GM18499 (cell line): ENCODE measurements around the gene LRMDA.
"Not testable (repeated sequence)": the region's sequence is repeated elsewhere in the genome, so short reads cannot be mapped to it uniquely, and the experiment has no call there.

Experiments
- ATAC-seq: cut with Tn5 transposase; IDR thresholded peaks from one replicate; pipeline ENCODE4 v1.9.1; 2021; ENCODE audit warnings: moderate number of reproducible peaks; ENCODE audit not compliant: insufficient read depth, unreplicated experiment

The LRMDA gene

DNA sequence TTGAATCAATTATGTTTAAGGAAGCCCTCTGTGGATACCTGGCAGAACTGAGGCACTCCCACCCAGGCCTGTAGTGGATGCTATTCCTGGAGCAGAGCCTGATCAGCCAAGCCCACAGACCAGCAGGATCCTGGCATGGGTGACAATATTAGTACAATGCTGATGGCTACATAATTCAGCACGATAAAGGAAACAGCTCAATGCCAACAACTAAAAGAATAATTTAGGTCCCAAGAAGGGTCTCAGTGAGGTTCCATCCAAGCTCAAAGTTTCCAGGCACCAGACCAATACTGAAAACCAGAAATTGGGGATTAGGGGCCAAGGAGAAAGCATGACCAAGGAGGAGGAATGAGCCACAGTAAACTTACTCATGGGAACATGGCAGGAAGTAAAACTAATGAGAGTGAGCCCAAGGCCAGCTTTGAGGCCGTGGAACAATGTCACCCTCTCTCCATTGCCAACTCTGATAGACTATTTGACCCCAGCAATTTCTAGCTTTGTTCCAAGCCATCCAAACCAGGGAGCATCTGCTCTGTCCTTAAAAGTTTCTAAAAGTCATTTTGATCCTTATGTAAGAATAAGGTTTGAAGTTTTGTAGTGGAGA lies 1123.7 kb downstream of the LRMDA start:
- no peak for ATAC-seq

- ATAC-seq = no peak
Observed at GRCh38 chr10:76557366-76557765, 1125.9 kb downstream of the LRMDA start.

- no peak for ATAC-seq
Observed at GRCh38 chr10:76558586-76558985, 1127.2 kb downstream of the LRMDA start.

DNA sequence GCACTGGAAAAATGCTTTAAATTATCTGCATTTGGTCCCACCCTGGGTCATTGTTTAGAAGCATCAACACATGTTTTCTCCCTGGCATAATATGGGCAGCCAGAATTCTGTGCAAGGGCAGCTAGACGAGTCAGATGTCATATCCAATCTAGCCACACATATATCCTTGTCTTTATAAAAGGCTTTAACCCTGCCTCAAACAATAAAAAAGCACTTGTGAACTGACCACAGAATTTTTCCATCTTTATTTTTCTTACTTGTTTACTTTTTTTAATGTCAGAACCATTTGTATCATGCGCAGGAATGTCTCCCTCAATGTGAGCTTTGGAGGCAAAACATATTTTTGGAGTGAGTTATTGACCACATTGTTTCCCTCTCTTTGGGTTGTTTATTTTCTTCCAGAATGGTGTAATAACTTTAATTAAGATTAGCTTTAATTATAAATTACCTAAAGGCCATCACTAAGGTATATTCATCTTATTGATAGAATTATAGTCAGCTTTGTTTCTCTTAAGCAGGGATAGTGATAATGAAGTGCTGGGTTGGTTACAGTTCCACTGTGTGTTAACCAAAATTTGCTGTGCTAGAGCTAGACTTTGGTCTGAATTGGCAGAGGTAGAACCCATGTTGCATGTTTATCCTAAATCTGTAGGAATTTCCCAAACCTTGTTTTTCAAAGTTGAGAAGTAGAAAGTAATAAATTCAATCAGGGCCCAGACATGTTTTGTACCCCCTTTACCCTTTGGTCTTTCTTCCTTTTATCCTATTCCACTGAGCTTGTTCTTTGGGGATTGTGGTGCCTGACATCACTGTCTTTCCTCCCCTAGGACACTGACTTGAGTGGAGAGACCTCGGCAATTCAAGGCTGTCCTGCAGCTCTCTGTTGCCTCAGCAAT lies 1127.8 kb downstream of the LRMDA start:
- no peak for ATAC-seq

DNA sequence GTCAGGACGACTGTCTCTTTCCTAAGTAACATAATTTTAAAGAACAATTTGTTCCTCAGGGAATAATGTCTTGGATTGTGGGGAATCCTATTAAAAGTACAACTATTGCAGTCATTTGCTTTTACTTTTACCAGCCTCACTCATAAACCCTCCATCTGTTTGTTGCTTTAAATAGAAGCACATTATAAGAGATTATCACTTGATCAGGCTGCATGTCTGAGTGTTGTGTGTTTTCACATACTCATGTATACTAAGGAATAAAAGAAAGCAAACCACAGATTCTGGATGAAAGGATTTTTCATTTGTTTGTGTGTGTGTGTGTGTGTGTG lies 1128.4 kb downstream of the LRMDA start:
- ATAC-seq = no peak

DNA sequence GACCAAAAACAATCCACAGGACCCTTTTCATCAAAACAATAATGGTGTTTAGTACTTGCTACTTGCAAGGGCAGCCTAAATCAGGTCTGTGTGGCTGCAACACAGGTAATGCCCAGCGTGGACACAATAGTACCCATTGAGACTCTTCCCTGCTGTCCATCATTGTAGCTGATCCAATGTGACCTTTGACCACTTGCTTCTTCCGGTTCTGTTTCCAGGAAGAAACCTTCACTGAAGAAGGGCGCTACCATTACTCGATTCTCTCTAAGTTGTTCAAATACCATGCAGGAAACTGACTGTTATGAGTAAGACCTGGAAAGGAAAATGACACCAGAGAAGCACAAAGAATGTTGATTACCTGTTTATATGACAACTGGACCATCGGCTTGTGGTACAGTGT lies 1128.9 kb downstream of the LRMDA start:
- no peak for ATAC-seq

DNA sequence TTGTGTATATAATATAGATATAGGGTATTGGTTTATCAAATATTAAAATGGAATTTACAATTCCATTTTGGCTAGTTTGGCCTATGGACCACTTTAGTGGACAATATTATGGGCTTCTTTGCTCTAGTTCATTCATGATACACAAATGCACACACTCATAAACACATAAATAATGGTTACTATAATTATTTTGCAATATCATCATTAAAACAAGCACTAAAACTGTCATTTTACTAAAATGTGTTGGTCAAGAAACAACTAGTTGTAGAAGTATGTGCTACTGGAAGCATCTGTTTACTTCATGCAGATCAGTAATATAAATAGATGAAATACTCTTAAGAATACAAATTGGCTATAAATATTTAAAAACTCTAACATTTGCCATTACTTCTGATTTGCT lies 1131.9 kb downstream of the LRMDA start:
- ATAC-seq = no peak

DNA sequence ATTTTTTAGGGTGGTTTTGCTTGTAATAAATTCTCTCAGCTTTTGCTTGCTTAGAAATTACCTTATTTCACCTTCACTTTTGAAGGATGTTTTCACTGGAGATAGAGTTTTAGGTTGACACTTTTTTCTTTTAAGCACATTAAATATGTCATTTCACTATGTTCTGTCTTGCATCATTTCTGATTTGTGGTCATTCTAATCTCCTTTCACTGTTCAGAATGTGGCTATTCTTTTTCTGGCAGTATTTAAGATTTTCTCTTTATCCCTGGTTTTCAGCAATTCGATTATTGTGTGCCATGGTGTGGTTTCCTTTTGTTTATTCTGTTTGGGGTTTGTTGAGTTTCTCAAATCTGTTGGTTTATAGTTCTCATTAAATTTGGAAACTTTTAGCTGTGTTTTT lies 1140.6 kb downstream of the LRMDA start:
- no peak for ATAC-seq

DNA sequence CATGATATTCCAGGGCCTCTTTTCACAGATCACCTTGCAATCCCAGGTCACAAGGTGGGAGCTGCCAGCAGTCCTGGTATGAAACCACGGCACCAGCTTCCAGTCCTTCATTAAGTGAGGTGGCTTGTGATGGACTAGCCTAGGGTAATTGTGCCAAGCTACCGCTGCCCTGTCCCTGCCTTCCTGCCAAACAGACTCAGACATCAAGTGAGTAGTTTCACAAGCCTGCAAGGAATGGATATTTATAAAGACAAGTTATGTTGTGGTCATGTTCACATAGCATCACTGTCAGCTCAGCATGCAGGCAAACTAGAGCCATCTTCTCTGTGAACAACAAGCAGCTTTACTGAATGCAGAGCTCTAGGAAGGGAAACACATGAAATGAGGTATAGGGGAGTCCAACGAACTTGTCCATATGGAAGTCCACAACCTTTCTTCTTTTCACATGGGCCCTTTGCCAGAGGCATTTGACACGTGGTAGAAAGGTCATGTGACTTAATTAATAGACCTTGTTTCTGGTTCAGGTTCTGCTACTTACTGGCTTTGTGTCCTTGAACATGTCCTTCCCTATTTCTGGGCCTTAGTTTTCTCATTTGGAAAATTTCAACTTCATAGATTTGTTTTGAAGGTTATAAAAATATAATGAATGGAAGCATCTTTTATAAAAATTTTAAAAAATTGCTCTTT lies 1145.0 kb downstream of the LRMDA start:
- ATAC-seq = no peak

- ATAC-seq = no peak
Observed at GRCh38 chr10:76577455-76577854, 1146.0 kb downstream of the LRMDA start.

GRCh38 chr10:76581506-76582256 lies 1150.3 kb downstream of the LRMDA start:
- ATAC-seq = no peak

DNA sequence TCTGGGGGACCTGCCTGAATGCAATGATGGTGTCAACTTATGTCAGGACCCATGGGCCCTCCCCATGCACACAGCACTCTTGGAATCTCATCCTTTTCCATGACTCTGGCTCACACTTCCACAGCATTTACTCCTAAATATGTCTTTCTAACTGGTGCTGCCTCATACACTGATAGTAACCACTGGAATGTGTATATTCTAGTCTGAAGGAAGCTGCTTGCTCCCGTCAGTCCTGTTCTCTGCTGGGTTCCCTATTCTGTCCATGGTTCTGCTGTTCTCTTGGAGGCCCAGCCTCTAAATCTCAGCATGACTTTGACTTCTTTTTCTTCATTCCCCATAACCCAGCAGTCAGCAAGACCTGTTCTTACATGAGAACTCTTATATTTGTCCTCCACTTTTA lies 1151.1 kb downstream of the LRMDA start:
- no peak for ATAC-seq

DNA sequence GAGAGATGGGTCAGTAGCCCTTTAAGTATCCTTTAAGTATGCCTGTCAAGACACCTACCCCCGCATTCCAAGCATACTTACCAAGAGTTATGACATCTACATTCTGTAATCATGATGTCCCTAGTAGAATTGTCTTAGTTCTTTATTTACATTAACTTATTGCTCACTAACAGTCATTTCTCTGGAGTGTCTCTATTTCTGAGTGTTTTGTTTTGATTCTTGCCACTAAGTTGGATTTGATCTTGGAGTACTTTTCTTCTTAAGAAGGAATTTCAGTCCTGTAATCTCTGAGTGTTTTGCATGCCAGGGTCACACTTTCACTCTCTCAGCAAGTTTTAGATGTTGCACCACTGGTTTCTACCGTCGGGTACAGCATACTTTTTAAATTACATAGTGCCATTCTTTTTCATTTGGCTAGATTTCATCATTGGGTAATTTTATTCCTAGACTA lies 1152.3 kb downstream of the LRMDA start:
- ATAC-seq = no peak

- not testable (repeated sequence) for ATAC-seq
Observed at GRCh38 chr10:76584466-76584865, 1153.0 kb downstream of the LRMDA start.
